DND-41 (cell line): Measurements from ENCODE around the gene SCAPER.
"Not testable (repeated sequence)": the region's sequence is repeated elsewhere in the genome, so short reads cannot be mapped to it uniquely, and the experiment has no call there.

Experiments used
- ATAC-seq: fragments of 200-7000 bp; cut with Tn5 transposase; 3 replicates; pipeline ENCODE4 v1.9.1; 2021; ENCODE audit warnings: low read depth; ENCODE audit not compliant: insufficient read depth
- DNase-seq: peaks from one replicate; pipeline ENCODE4 v3.0.0-alpha.2; 2020
- H2AFZ ChIP-seq: 2 replicates; pipeline ENCODE4 v1.6.0; 2012; ENCODE audit warnings: low read depth, low read length
- H3K27ac ChIP-seq: 2 replicates; pipeline ENCODE4 v1.5.1; 2012; ENCODE audit warnings: low read length, inconsistent platforms
- H3K27me3 ChIP-seq: fragments of 200-600 bp; sonication (generic); 2 replicates; pipeline ENCODE4 v1.6.0; 2012; ENCODE audit warnings: low read length, mild to moderate bottlenecking, inconsistent platforms; ENCODE audit not compliant: insufficient read depth, poor library complexity
- H3K36me3 ChIP-seq: 2 replicates; pipeline ENCODE4 v1.5.1; 2012; ENCODE audit warnings: low read length, inconsistent platforms; ENCODE audit not compliant: insufficient read depth
- H3K4me1 ChIP-seq: 2 replicates; pipeline ENCODE4 v1.5.1; 2012; ENCODE audit warnings: mild to moderate bottlenecking, low read length; ENCODE audit not compliant: insufficient read depth
- H3K4me2 ChIP-seq: 2 replicates; pipeline ENCODE4 v1.6.0; 2012; ENCODE audit warnings: mild to moderate bottlenecking, moderate library complexity, low read length, inconsistent platforms; ENCODE audit not compliant: insufficient read depth
- H3K4me3 ChIP-seq, 2 experiments: fragments of 200-600 bp in 1 of 2; shearing (Covaris generic) in 1 of 2; 2 replicates each; pipeline ENCODE4 v1.5.1; 2012 to 2016; ENCODE audit warnings: inconsistent platforms in 2 of 2, low read length in 2 of 2, mild to moderate bottlenecking in 2 of 2, low read depth in 1 of 2, moderate library complexity in 1 of 2
- H3K79me2 ChIP-seq: 2 replicates; pipeline ENCODE4 v1.6.0; 2012; ENCODE audit warnings: low read length, inconsistent platforms; ENCODE audit not compliant: insufficient read depth
- H3K9ac ChIP-seq: 2 replicates; pipeline ENCODE4 v1.6.0; 2012; ENCODE audit warnings: low read depth, mild to moderate bottlenecking, inconsistent platforms, low read length, moderate library complexity
- H3K9me3 ChIP-seq: 2 replicates; pipeline ENCODE4 v1.5.1; 2012; ENCODE audit warnings: low read length, moderate library complexity, mild to moderate bottlenecking, inconsistent platforms; ENCODE audit not compliant: insufficient read depth, severe bottlenecking
- H4K20me1 ChIP-seq: 2 replicates; pipeline ENCODE4 v1.6.0; 2012; ENCODE audit warnings: low read length; ENCODE audit not compliant: insufficient read depth
- EZH2 ChIP-seq: IDR thresholded peaks from 3 replicates; pipeline ENCODE4 v1.6.1; 2012; ENCODE audit warnings: borderline replicate concordance, low read depth, mild to moderate bottlenecking, moderate library complexity, low read length, inconsistent platforms; ENCODE audit not compliant: severe bottlenecking
- TF ChIP-seq, protein P1 (sequence below): IDR thresholded peaks from 2 replicates; pipeline ENCODE4 v1.5.1; 2012; ENCODE audit warnings: borderline replicate concordance, low read length, moderate library complexity, mild to moderate bottlenecking; ENCODE audit not compliant: poor library complexity, severe bottlenecking; ENCODE audit errors: extremely low read depth

SCAPER gene

GRCh38 chr15:76753131-76753530 is 152.0 kb downstream of the SCAPER start:
- H3K36me3 ChIP-seq = peaks cover 3% of the 10 kb centered on the region; the same call in 1 of the 2 replicates

GRCh38 chr15:76752549-76752948 is 152.6 kb downstream of the SCAPER start:
- H3K4me3 ChIP-seq = no peak overlapping the region
- H3K27ac ChIP-seq = no peak overlapping the region
- no peak overlapping the region for H2AFZ ChIP-seq
- DNase-seq (no peak), ATAC-seq (no peak)
- no peak overlapping the region for H3K4me2 ChIP-seq
- H3K79me2 ChIP-seq = no peaks in the 10 kb centered on the region
- TF ChIP-seq, protein P1, sequence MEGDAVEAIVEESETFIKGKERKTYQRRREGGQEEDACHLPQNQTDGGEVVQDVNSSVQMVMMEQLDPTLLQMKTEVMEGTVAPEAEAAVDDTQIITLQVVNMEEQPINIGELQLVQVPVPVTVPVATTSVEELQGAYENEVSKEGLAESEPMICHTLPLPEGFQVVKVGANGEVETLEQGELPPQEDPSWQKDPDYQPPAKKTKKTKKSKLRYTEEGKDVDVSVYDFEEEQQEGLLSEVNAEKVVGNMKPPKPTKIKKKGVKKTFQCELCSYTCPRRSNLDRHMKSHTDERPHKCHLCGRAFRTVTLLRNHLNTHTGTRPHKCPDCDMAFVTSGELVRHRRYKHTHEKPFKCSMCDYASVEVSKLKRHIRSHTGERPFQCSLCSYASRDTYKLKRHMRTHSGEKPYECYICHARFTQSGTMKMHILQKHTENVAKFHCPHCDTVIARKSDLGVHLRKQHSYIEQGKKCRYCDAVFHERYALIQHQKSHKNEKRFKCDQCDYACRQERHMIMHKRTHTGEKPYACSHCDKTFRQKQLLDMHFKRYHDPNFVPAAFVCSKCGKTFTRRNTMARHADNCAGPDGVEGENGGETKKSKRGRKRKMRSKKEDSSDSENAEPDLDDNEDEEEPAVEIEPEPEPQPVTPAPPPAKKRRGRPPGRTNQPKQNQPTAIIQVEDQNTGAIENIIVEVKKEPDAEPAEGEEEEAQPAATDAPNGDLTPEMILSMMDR = no peak
- TF ChIP-seq EZH2 = no peak
- no peaks in the 10 kb centered on the region for H3K4me1 ChIP-seq
- no peak overlapping the region for H3K9ac ChIP-seq
- H3K27me3 ChIP-seq = no peaks in the 10 kb centered on the region
- no peaks in the 10 kb centered on the region for H3K9me3 ChIP-seq
- no peaks in the 10 kb centered on the region for H4K20me1 ChIP-seq
- H3K36me3 ChIP-seq = peaks cover 5% of the 10 kb centered on the region; the same call in 1 of the 2 replicates

More at GRCh38 chr15:76753131-76753530, 152.0 kb downstream of the SCAPER start:
- Histone ChIP-seq H3K27me3 (no peaks in the 10 kb centered on the region), H3K4me3 (no peak overlapping the region), H3K79me2 (no peaks in the 10 kb centered on the region), H3K4me2 (no peak overlapping the region), H3K4me1 (no peaks in the 10 kb centered on the region), H3K9ac (no peak overlapping the region), H4K20me1 (no peaks in the 10 kb centered on the region), H2AFZ (no peak overlapping the region), H3K27ac (no peak overlapping the region), H3K9me3 (no peaks in the 10 kb centered on the region)
- TF ChIP-seq, protein P1 = no peak
- no peak for TF ChIP-seq EZH2
- no peak for ATAC-seq
- no peak for DNase-seq

DNA sequence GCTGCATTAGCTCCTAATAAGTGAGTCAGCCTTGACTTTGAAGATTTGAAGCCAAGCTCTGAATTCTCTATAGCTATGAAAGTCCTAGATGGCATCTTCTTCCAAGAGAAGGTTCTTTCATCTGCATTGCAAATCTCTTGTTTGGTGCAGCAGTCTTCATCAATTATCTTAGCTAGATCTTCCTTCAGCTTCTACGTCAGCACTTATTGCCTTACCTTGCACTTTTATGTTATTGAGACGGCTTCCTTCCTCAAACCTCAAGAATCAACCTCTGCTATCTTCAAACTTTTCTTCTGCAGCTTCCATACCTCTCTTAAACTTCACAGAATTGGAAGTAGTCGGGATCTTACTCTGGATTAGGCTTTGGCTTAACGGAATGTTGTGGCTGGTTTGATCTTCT is 167.6 kb downstream of the SCAPER start:
- TF ChIP-seq, protein P1 = no peak
- no peak for TF ChIP-seq EZH2
- H3K36me3 ChIP-seq = peaks cover 28% of the 10 kb centered on the region
- H3K9me3 ChIP-seq = no peaks in the 10 kb centered on the region
- H3K27ac ChIP-seq = no peak overlapping the region
- H2AFZ ChIP-seq = no peak overlapping the region
- ATAC-seq (no peak), DNase-seq (no peak)
- no peaks in the 10 kb centered on the region for H3K4me1 ChIP-seq
- no peak overlapping the region for H3K9ac ChIP-seq
- no peak overlapping the region for H3K4me2 ChIP-seq
- no peak overlapping the region for H3K4me3 ChIP-seq
- H3K79me2 ChIP-seq = no peaks in the 10 kb centered on the region
- no peaks in the 10 kb centered on the region for H3K27me3 ChIP-seq
- no peaks in the 10 kb centered on the region for H4K20me1 ChIP-seq

DNA sequence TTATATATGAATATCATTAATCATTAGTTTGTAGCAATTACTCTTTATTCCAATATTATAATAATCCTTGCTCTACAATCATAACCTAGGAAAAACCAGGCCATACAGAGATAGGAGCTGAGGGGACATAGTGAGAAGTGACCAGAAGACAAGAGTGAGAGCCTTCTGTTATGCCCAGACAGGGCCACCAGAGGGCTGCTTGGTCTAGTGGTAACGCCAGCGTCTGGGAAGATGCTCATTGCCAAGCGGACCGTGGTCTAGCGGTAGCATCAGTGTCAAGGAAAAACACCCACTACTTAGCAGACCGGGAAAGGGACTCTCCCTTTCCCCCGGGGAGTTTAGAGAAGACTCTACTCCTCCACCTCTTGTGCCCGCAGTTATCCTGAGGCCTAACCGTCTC is 172.8 kb downstream of the SCAPER start:
- ATAC-seq, H3K79me2 ChIP-seq, H3K27me3 ChIP-seq, H4K20me1 ChIP-seq, H3K9me3 ChIP-seq, H3K4me3 ChIP-seq, DNase-seq, H3K4me2 ChIP-seq, H3K4me1 ChIP-seq, H3K27ac ChIP-seq, H2AFZ ChIP-seq, H3K9ac ChIP-seq: not testable (repeated sequence)
- peaks cover 27% of the 10 kb centered on the region for H3K36me3 ChIP-seq
